ENCODE measurements around the gene SSH2.
"Not testable (repeated sequence)": the region's sequence is repeated elsewhere in the genome, so short reads cannot be mapped to it uniquely, and the experiment has no call there.

SSH2 gene

DNA sequence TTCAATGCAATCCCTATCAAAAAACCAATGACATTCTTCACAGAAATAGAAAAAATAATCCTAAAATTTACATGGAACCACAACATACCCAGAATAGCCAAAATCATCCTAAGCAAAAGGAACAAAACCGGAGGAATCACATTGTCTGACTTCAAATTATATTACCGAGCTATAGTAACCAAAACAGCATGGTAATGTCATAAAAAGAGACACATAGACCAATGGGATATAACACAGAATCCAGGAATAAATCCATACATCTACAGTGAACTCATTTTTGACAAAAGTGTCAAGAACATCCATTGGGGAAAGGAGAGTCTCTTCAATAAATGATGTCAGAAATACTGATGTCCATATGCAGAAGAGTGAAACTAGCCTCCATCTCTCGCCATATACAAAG lies 201.5 kb downstream of the SSH2 start:
- no peak for DNase-seq

- DNase-seq: no peak
Measured at GRCh38 chr17:29726715-29727252, 203.2 kb downstream of the SSH2 start.

DNA sequence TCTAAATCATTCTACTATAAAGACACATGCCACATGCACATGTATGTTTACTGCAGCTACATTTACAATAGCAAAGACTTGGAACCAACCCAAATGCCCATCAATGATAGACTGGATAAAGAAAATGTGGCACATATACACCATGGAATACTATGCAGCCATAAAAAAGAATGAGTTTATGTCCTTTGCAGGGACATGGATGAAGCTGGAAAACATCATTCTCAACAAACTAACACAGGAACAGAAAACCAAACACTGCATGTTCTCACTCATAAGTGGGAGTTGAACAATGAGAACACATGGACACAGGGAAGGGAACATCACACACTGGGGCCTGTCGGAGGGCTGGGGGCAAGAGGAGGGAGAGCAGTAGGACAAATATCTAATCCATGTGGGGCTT lies 204.6 kb downstream of the SSH2 start:
- not testable (repeated sequence) for DNase-seq

GRCh38 chr17:29723278-29724047 lies 206.6 kb downstream of the SSH2 start:
- no peak for DNase-seq

GRCh38 chr17:29722411-29723198 lies 207.4 kb downstream of the SSH2 start:
- peak; percentile 52 for DNase-seq

DNA sequence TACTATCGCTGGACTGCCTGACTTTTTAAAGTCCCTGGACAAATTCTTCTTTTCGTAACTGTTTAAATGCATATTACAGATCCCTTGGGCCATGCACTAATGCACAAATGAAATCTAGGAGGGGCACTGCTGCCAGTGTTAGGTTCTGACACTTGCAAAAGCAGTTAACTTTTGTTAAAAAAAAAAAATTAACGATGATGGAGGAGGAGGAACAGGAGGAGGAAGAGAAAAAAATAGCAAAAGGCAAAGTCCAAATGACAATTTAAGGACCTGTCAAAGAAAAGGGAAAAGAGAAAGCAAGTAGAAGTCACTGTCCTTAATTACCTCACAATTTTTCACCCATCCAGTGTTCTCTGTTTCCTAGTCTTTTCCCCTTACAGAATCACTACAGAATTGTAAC lies 209.5 kb downstream of the SSH2 start:
- DNase-seq: no peak

DNA sequence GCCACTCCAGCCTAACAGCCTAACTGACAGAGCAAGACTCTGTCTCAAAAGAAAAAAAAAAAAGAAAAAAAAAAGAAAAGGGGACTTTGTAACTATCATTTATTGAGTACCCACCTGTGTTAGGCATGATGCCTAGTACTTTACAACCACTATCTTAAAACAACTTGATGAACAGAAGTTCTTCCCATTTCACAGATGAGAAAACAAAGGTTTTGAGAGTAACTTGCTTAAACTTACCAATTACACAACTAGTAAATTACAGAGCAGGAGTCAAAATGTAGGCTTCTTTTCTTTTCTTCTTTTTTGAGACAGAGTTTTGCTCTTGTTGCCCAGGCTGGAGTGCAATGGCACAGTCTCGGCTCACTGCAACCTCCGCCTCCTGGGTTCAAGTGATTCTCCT lies 210.6 kb downstream of the SSH2 start:
- no peak for DNase-seq

- DNase-seq: no peak
Measured at GRCh38 chr17:29718446-29719039, 211.5 kb downstream of the SSH2 start.

GRCh38 chr17:29717817-29718216 lies 212.2 kb downstream of the SSH2 start:
- no peak for DNase-seq

DNA sequence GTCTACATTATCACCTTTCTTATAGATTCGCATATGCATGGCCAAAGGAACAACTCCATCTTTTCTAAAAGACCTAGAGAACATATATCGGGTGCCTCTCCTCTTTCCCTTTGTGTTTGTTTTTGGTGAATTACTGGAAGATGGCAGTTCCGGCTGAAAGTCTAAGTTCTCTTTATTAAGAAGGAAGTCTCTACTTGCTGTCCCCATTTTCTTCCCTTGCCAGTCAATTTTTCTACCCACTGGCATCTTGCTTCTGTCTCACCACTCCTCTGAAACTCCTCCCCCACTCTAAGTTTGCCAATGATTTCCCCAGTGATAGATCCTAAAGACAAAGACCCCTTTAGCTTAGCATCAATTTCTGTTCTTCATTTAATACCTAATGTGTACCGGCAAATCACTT lies 213.5 kb downstream of the SSH2 start:
- no peak for DNase-seq

- no peak for DNase-seq
Measured at GRCh38 chr17:29715680-29716079, 214.3 kb downstream of the SSH2 start.

DNA sequence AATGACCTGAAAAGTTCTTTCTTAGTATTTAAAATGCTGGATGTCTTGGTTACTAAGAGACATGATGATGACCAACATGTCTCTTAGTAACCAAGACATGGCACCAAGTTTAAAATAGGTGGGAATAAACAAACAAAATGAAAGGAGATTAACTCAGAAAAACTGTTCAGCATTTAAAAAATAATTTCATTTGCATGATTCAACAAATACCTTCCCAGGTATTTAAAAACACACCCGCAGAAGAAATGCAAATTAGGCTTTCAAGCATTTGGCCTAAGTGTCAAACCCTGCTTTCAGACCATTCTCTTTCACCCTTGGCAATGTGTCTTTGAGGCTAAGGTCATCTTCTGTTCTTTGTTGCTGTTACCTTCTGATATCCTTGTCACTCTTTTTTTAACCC lies 215.9 kb downstream of the SSH2 start:
- no peak for DNase-seq

DNA sequence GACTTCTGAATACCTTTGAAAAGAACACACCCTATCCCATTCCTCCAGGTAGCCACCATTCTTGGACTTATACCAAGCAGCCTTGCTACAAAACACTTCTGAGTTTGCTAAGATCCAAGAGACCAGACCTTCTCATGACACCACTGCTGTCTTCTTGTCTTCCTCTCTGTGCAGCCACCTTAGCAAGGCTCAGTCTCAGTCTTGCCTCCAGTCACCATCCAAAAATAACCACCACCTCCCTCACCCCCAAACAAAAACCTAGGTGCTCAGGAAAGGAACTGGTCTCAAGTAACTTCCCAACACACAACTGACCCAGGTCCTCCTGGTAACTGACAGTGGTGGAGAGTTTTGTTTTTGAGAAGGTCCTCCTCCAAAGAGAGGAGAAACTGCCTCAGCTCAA lies 216.4 kb downstream of the SSH2 start:
- no peak for DNase-seq

DNA sequence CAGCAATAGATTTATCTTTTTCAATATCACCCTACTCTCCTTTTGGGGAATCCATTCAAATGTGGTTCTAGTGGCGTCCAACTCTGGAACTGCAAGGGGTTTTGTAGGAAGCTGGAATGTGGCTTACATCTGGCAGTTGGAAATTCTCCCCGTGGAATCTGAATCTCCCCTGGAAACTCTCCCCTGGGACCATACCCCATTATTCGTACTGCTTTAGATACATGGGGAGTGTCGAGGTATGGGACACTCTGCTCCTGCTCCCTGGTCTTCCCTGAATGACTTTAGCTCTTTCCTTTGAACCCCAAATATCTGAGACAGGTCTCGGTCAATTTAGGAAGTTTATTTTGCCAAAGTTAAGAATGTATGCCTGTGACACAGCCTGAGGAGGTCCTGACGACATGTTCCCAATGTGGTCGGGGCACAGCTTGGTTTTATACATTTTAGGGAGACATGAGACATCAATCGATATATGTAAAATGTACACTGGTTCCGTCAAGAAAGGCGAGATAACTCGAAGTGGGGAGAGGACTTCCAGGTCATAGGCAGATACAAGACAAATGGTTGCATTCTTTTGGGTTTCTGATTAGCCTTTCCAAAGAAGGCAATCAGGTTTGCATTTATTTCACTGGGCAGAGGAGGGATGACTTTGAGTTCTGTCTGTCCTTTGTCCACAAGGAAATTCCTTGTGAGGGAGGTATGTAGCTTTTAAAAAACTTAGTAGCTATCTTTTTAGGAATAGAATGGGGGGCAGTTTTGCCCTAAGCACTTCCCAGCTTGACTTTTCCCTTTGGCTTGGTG lies 218.2 kb downstream of the SSH2 start:
- no peak for DNase-seq

GRCh38 chr17:29710891-29711418 lies 219.1 kb downstream of the SSH2 start:
- DNase-seq: no peak

DNA sequence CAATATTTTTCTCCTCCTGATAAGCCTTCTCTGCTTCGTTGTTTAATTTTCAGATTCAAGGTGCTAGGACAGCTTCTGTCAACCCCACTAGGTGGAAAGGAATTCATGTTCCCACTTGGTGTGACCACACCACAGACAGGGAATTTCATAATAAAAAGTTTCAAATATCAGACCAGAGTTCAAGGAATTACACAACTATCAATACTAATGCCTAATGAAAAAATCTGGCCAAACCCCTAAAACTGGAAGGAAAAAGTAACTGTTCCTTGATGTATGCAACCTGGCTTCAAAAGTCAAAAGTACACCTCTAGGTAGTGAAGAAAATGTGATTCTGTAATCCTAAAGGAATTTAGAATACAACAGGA lies 219.5 kb downstream of the SSH2 start:
- DNase-seq: no peak

GRCh38 chr17:29709866-29710519 lies 220.0 kb downstream of the SSH2 start:
- DNase-seq: no peak

DNA sequence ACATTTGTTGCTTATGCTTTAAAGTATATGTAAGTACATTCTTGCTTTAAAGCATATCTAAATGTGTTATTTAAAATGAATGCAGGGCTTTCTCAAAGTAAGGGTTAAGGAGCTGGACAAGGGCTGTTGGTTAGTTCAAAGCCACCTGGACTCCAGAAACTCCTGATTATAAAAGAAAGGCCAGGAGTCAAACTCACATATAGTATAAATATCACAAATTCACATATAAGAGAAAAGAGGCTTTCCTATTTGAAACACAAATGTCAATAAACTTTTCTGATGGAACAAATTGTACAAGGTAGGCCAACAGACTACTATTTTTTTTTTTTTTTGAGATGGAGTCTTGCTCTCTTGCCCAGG lies 222.8 kb downstream of the SSH2 start:
- no peak for DNase-seq

GRCh38 chr17:29706045-29706431 lies 224.0 kb downstream of the SSH2 start:
- DNase-seq: no peak

DNA sequence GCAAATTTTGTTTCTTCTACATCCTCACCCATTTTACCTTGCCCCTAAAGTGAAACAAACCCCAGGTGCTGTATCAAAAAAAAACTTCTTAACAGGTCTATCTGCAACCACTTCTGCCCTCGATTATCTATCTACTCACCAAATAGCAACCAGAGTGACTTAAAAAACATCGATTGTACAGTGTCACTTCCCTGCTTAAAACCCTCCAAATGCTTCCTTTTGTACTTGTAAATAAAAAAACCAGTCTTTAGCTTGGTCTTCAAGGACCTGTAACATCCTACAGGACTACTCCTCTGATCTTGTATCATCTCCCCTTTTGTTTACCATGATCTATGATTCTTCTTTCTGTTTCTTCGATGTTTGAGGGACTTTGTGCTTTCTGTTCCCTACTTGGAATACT lies 224.6 kb downstream of the SSH2 start:
- no peak for DNase-seq

- DNase-seq: no peak
Measured at GRCh38 chr17:29699283-29699682, 230.7 kb downstream of the SSH2 start.

DNA sequence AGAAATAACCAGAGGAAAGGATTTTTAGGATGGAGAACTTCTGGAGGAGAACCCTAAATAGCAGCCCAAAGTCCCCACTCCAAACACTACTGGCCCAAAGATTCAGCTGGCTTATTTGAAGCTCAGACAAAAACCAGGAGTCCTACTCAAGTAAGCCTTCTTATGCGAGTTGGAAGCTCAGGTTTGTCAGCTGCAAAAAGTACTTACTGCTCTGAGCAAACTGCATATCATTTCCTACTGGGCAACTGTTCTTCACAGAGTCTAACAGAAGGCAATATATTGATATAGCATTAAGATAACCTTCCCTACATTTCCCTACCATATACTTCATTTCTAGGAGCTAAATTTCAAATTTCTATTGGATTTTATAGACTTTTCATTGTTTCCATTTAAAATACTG lies 231.2 kb downstream of the SSH2 start:
- no peak for DNase-seq

All from right hindlimb (tissue), 1 donor.